Astrocyte (in vitro differentiated cells and primary cell): ENCODE results near the gene ZHX3. TPM values are rescaled to one million over a fixed set of nuclear protein-coding genes. Genes with fewer than 3 reads are reported as not detected.
A peak's percentile ranks its signal among the peaks of the same experiment; 100 is the strongest.

Source experiments
- DNase-seq: peaks from one replicate; pipeline ENCODE4 v3.0.0-alpha.2; 2010; ENCODE audit warnings: low read depth
- FAIRE-seq: peaks from 2 replicates; lab custom pipeline; 2011; peaks lifted over from hg19 to GRCh38; lab: Jason Lieb, UNC
- H2AFZ ChIP-seq: 2 replicates; pipeline ENCODE4 v1.6.0; 2012; ENCODE audit warnings: low read depth, low read length, inconsistent platforms
- H3K27ac ChIP-seq: 2 replicates; pipeline ENCODE4 v1.5.1; 2011; ENCODE audit warnings: low read depth, low read length, inconsistent platforms
- H3K27me3 ChIP-seq: 2 replicates; pipeline ENCODE4 v1.6.0; 2011; ENCODE audit warnings: low read length, inconsistent platforms; ENCODE audit not compliant: insufficient read depth
- H3K36me3 ChIP-seq: 2 replicates; pipeline ENCODE4 v1.5.1; 2011; ENCODE audit warnings: low read length, inconsistent platforms; ENCODE audit not compliant: insufficient read depth
- H3K4me1 ChIP-seq: 2 replicates; pipeline ENCODE4 v1.5.1; 2011; ENCODE audit warnings: low read length, inconsistent platforms; ENCODE audit not compliant: insufficient read depth
- H3K4me2 ChIP-seq: 2 replicates; pipeline ENCODE4 v1.6.0; 2012; ENCODE audit warnings: low read length, inconsistent platforms
- H3K4me3 ChIP-seq: 2 replicates; pipeline ENCODE4 v1.5.1; 2011; ENCODE audit warnings: low read depth, mild to moderate bottlenecking, low read length, inconsistent platforms; ENCODE audit not compliant: insufficient read depth
- H3K79me2 ChIP-seq: 2 replicates; pipeline ENCODE4 v1.6.0; 2012; ENCODE audit warnings: mild to moderate bottlenecking, low read length, inconsistent platforms; ENCODE audit not compliant: insufficient read depth
- H3K9ac ChIP-seq: 2 replicates; pipeline ENCODE4 v1.6.0; 2012; ENCODE audit warnings: mild to moderate bottlenecking, low read length, inconsistent platforms
- H3K9me3 ChIP-seq: 2 replicates; pipeline ENCODE4 v1.5.1; 2012; ENCODE audit warnings: low read depth, mild to moderate bottlenecking, low read length, inconsistent platforms; ENCODE audit not compliant: insufficient read depth
- H4K20me1 ChIP-seq: 2 replicates; pipeline ENCODE4 v1.6.0; 2012; ENCODE audit warnings: low read length, inconsistent platforms; ENCODE audit not compliant: insufficient read depth
- H3K27ac Mint-ChIP-seq: one replicate; pipeline ENCODE4 v1.8.0; 2021; ENCODE audit warnings: mild to moderate bottlenecking, mixed read lengths; ENCODE audit not compliant: unreplicated experiment
- H3K27me3 Mint-ChIP-seq: one replicate; pipeline ENCODE4 v1.8.0; 2021; ENCODE audit warnings: low read depth, mixed read lengths; ENCODE audit not compliant: unreplicated experiment
- H3K36me3 Mint-ChIP-seq: one replicate; pipeline ENCODE4 v1.8.0; 2021; ENCODE audit warnings: low read depth, mixed read lengths; ENCODE audit not compliant: unreplicated experiment
- H3K4me1 Mint-ChIP-seq: one replicate; pipeline ENCODE4 v1.8.0; 2021; ENCODE audit warnings: low read depth, mixed read lengths; ENCODE audit not compliant: unreplicated experiment
- H3K4me3 Mint-ChIP-seq: one replicate; pipeline ENCODE4 v1.8.0; 2021; ENCODE audit warnings: mild to moderate bottlenecking, moderate library complexity, mixed read lengths; ENCODE audit not compliant: unreplicated experiment
- H3K9me3 Mint-ChIP-seq: one replicate; pipeline ENCODE4 v1.8.0; 2021; ENCODE audit warnings: mild to moderate bottlenecking, mixed read lengths; ENCODE audit not compliant: unreplicated experiment
- EZH2 ChIP-seq: IDR thresholded peaks from 2 replicates; pipeline ENCODE4 v1.6.1; 2012; ENCODE audit warnings: mild to moderate bottlenecking, low read length, inconsistent platforms; ENCODE audit not compliant: insufficient read depth
- total RNA-seq: library from RNA; stranded (reverse); gene quantifications from 2 replicates; pipeline ENCODE4 v1.2.1, GENCODE V29; 2021
- TF ChIP-seq, protein P1 (sequence below): IDR thresholded peaks from 2 replicates; pipeline ENCODE4 v1.5.1; 2011; ENCODE audit warnings: low read depth, mild to moderate bottlenecking, inconsistent platforms, low read length, moderate library complexity; ENCODE audit not compliant: insufficient read depth

The ZHX3 gene
- total RNA-seq, 1 donor from 2014 or later: 41.6 TPM

DNA sequence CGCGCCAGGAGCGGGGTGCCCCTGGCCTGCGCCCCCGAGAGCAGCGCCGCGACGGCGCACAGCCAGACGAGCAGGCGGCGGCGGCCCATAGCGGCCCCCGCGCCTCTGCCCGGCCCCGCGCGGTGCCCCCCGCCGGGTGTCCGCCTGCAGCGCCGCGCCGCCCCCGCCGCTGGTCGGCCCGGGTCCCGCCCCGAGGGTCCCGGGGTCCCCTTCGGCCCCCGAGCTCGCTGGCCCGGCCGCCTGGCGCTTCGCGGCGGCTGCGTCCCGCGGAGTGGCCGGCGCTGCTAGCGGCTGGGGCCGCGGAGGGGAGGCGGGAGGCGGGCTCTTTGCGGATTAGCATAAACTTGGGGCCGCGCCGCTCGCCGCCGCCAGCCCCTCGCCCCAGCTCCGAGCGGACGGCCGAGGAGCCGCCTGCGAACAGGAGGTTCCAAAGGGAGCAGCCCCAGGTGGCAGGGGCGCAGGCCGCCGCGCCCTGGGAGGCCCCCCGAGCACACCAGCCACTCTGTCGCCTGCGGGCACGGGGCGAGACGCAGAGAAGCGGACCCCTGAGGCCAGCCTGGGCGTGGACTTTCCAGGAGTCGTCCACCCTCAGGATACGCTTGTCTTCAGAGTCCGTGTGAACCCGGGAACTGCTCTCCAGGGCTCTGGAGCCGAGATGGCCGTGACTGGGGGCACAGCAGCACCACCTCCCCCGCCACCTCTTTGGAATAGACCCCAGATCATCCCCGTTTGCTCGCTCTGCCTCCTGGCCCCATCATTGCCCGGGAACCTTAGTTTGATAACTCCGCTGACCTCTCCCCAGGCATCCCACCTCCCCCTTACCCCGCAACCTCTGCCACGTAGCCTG is 49.2 kb upstream of the ZHX3 start, which contains the start of gene EMILIN3:
Gene EMILIN3, minus strand, starts transcription at position 273 of the 847 bp plus-strand sequence. Its CDS starts 184 bp downstream, at position 89.
- TF ChIP-seq EZH2: peak; percentile 76
- TF ChIP-seq, protein P1, sequence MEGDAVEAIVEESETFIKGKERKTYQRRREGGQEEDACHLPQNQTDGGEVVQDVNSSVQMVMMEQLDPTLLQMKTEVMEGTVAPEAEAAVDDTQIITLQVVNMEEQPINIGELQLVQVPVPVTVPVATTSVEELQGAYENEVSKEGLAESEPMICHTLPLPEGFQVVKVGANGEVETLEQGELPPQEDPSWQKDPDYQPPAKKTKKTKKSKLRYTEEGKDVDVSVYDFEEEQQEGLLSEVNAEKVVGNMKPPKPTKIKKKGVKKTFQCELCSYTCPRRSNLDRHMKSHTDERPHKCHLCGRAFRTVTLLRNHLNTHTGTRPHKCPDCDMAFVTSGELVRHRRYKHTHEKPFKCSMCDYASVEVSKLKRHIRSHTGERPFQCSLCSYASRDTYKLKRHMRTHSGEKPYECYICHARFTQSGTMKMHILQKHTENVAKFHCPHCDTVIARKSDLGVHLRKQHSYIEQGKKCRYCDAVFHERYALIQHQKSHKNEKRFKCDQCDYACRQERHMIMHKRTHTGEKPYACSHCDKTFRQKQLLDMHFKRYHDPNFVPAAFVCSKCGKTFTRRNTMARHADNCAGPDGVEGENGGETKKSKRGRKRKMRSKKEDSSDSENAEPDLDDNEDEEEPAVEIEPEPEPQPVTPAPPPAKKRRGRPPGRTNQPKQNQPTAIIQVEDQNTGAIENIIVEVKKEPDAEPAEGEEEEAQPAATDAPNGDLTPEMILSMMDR: no peak
- Histone ChIP-seq H3K36me3 (no peaks in the 10 kb centered on the region), H3K9ac (no peak within 1 kb of the TSS), H3K4me1 (no peaks in the 10 kb centered on the region), H4K20me1 (no peaks in the 10 kb centered on the region), H3K27ac (no peak within 1 kb of the TSS), H3K27me3 (peaks cover 31% of the 10 kb centered on the region), H3K9me3 (peaks cover 7% of the 10 kb centered on the region), H3K4me3 (peak within 1 kb of the TSS; percentile 17), H3K4me2 (peak within 1 kb of the TSS; percentile 67), H3K79me2 (no peaks in the 10 kb centered on the region), H2AFZ (peak within 1 kb of the TSS; percentile 56)
- FAIRE-seq (no peak), DNase-seq (no peak)
- Mint-ChIP-seq H3K27ac (no peak within 1 kb of the TSS), H3K27me3 (peaks cover 40% of the 10 kb centered on the region), H3K36me3 (peaks cover 4% of the 10 kb centered on the region), H3K4me3 (peak within 1 kb of the TSS; percentile 75), H3K9me3 (peaks cover 10% of the 10 kb centered on the region), H3K4me1 (no peaks in the 10 kb centered on the region)

DNA sequence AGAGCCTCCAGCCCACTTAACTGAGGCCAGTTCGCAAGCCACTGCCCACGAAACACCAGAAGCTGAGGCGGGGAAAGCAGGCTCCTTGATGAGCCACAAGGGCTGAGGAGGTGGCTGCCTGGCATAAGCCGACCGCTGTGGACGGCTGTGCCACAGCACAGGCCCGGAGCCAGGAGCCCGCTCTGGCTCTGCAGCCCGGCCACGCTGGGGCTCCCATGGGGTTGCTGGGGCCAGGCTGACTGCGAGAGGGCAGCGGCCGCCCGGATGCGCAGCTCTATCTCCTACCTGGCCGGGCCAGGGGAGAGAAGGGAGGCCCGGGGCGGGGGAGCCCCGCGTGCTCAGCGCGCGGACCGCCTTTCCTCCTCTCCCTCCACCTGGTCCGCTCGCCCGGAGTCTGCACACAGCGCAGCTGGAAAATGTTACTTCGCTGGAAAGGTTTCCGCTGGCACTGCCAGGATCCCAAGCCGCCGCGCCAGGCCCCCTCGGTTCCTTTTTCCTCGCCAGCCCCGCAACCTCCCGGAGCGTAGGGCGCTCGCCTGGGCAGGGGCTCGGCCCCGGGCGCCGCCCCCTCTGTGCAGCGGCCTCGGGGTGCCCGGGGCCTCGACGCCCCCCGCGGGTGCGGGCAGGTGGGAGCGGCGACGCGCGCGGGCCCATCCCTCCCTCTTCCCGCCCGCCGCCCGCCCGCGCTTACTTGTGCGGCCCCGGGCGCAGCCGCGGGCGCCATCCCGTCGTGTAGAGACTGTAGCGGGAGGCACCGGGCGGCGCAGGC is 48.4 kb upstream of the ZHX3 start:
- Histone ChIP-seq H2AFZ (peak overlapping the region; percentile 56), H3K36me3 (no peaks in the 10 kb centered on the region), H3K27me3 (peaks cover 31% of the 10 kb centered on the region), H3K9me3 (peaks cover 2% of the 10 kb centered on the region), H3K4me2 (peak overlapping the region; percentile 67), H3K4me3 (no peak overlapping the region), H3K27ac (no peak overlapping the region), H3K9ac (no peak overlapping the region), H4K20me1 (no peaks in the 10 kb centered on the region), H3K79me2 (no peaks in the 10 kb centered on the region), H3K4me1 (no peaks in the 10 kb centered on the region)
- DNase-seq (no peak), FAIRE-seq (no peak)
- Mint-ChIP-seq H3K27ac (no peak overlapping the region), H3K9me3 (peaks cover 7% of the 10 kb centered on the region), H3K4me1 (no peaks in the 10 kb centered on the region), H3K4me3 (peak overlapping the region; percentile 63), H3K36me3 (peaks cover 4% of the 10 kb centered on the region), H3K27me3 (peaks cover 40% of the 10 kb centered on the region)
- peak; percentile 83 for TF ChIP-seq EZH2
- TF ChIP-seq, protein P1: no peak
